WERI-Rb-1 (cell line): ENCODE results near the gene CFAP54.
"Not testable (repeated sequence)": the region's sequence is repeated elsewhere in the genome, so short reads cannot be mapped to it uniquely, and the experiment has no call there.

Experiments used
- DNase-seq: peaks from one replicate; pipeline ENCODE4 v3.0.0-alpha.2; 2020
- H3K27ac ChIP-seq: fragments of 250-450 bp; sonication (Bioruptor Pico); 2 replicates; pipeline ENCODE4 v1.5.1; 2020; ENCODE audit warnings: mild to moderate bottlenecking, moderate library complexity
- H3K27me3 ChIP-seq: fragments of 250-450 bp; sonication (Bioruptor Pico); 2 replicates; pipeline ENCODE4 v1.5.1; 2021; ENCODE audit warnings: mild to moderate bottlenecking, low read depth, moderate library complexity; ENCODE audit not compliant: insufficient read depth, severe bottlenecking
- H3K36me3 ChIP-seq: fragments of 250-450 bp; sonication (Bioruptor Pico); 2 replicates; pipeline ENCODE4 v1.5.1; 2020; ENCODE audit warnings: mild to moderate bottlenecking, moderate library complexity
- H3K4me3 ChIP-seq: 2 replicates; pipeline ENCODE4 v1.5.1; 2011; ENCODE audit warnings: low read depth, mild to moderate bottlenecking, control low read depth, low read length
- H3K9me3 ChIP-seq: fragments of 250-450 bp; sonication (Bioruptor Pico); 2 replicates; pipeline ENCODE4 v1.5.1; 2021; ENCODE audit warnings: mild to moderate bottlenecking, moderate library complexity; ENCODE audit not compliant: severe bottlenecking
- CTCF ChIP-seq: IDR thresholded peaks from 2 replicates; pipeline ENCODE4 v1.5.1; 2011; ENCODE audit warnings: low read depth, mild to moderate bottlenecking, control low read depth, inconsistent platforms, low read length

The CFAP54 gene

GRCh38 chr12:96711364-96711763, 222.0 kb downstream of the CFAP54 start:
- H3K4me3 ChIP-seq = no peak overlapping the region
- no peak overlapping the region for H3K27ac ChIP-seq
- H3K9me3 ChIP-seq = no peaks in the 10 kb centered on the region
- TF ChIP-seq CTCF = no peak
- H3K36me3 ChIP-seq = no peaks in the 10 kb centered on the region
- no peak for DNase-seq
- no peaks in the 10 kb centered on the region for H3K27me3 ChIP-seq

- no peak overlapping the region for H3K27ac ChIP-seq
- no peak overlapping the region for H3K4me3 ChIP-seq
- no peak for DNase-seq
- H3K27me3 ChIP-seq = peaks cover 3% of the 10 kb centered on the region
- no peak for TF ChIP-seq CTCF
- H3K36me3 ChIP-seq = no peaks in the 10 kb centered on the region
- H3K9me3 ChIP-seq = no peaks in the 10 kb centered on the region
These were observed 224.8 kb downstream of the CFAP54 start for GRCh38 chr12:96714199-96714598.

- Histone ChIP-seq H3K4me3 (no peak overlapping the region), H3K27ac (no peak overlapping the region), H3K9me3 (no peaks in the 10 kb centered on the region), H3K36me3 (no peaks in the 10 kb centered on the region), H3K27me3 (peaks cover 3% of the 10 kb centered on the region)
- no peak for DNase-seq
- TF ChIP-seq CTCF = no peak
These were observed 230.4 kb downstream of the CFAP54 start for GRCh38 chr12:96719660-96720362.

- TF ChIP-seq CTCF = no peak
- H3K4me3 ChIP-seq = no peak overlapping the region
- H3K36me3 ChIP-seq = no peaks in the 10 kb centered on the region
- H3K9me3 ChIP-seq = no peaks in the 10 kb centered on the region
- peaks cover 3% of the 10 kb centered on the region for H3K27me3 ChIP-seq
- DNase-seq = no peak
- no peak overlapping the region for H3K27ac ChIP-seq
These were observed 231.0 kb downstream of the CFAP54 start for GRCh38 chr12:96720363-96720705.

- H3K27ac ChIP-seq, H3K4me3 ChIP-seq, H3K36me3 ChIP-seq, H3K27me3 ChIP-seq, H3K9me3 ChIP-seq, DNase-seq: not testable (repeated sequence)
These were observed 240.1 kb downstream of the CFAP54 start for GRCh38 chr12:96729466-96729865.

- DNase-seq = no peak
- H3K27me3 ChIP-seq = no peaks in the 10 kb centered on the region
- no peaks in the 10 kb centered on the region for H3K36me3 ChIP-seq
- no peak overlapping the region for H3K4me3 ChIP-seq
- H3K27ac ChIP-seq = no peak overlapping the region
- no peak for TF ChIP-seq CTCF
- H3K9me3 ChIP-seq = no peaks in the 10 kb centered on the region
These were observed 240.5 kb downstream of the CFAP54 start for GRCh38 chr12:96729886-96730285.
